Gastrocnemius medialis (tissue), 4 donors: ENCODE results near the gene DCDC1.

Source experiments
- POLR2A ChIP-seq, 2 donors: fragments of 450-650 bp; IDR thresholded peaks; one replicate each; pipeline ENCODE4 v1.6.1; 2017; ENCODE audit warnings: antibody characterized with exemption in 2 of 2, mild to moderate bottlenecking in 2 of 2, moderate library complexity in 2 of 2
- TF ChIP-seq, protein P1 (sequence below), 5 experiments: fragments of 450-650 bp in 3 of 5; fragments of 200-600 bp in 2 of 5; sonication (generic) in 2 of 5; IDR thresholded peaks in 4 of 5; conservative IDR thresholded peaks in 1 of 5; 1 replicate in 4 of 5; 2 replicates in 1 of 5; pipeline ENCODE4 v1.5.1; 2016 to 2019; ENCODE audit warnings: antibody characterized with exemption in 5 of 5, mild to moderate bottlenecking in 3 of 5, moderate library complexity in 3 of 5

DNA sequence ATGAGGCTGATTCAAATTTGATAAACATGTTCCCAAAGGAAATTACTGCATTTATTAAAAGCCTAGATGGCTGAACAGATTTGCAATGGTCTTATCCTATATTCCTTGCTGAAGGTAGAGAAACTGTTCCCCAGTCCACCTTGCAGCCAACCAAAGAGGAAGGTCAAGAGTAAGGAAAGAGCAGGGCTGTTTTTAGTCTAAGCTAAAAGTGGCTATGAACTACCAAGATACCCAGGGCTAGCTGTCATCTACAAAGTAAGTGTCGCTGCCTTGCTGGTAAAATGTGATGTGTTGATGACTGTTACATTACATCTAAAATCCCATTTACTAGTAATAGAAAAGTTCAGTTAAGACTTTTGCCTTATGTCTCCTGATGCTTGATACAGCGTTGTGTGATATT, 493.3 kb downstream of the DCDC1 start:
- TF ChIP-seq, protein P1, sequence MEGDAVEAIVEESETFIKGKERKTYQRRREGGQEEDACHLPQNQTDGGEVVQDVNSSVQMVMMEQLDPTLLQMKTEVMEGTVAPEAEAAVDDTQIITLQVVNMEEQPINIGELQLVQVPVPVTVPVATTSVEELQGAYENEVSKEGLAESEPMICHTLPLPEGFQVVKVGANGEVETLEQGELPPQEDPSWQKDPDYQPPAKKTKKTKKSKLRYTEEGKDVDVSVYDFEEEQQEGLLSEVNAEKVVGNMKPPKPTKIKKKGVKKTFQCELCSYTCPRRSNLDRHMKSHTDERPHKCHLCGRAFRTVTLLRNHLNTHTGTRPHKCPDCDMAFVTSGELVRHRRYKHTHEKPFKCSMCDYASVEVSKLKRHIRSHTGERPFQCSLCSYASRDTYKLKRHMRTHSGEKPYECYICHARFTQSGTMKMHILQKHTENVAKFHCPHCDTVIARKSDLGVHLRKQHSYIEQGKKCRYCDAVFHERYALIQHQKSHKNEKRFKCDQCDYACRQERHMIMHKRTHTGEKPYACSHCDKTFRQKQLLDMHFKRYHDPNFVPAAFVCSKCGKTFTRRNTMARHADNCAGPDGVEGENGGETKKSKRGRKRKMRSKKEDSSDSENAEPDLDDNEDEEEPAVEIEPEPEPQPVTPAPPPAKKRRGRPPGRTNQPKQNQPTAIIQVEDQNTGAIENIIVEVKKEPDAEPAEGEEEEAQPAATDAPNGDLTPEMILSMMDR (IDR thresholded peaks at IDR 0.05 in 4 of 5, conservative IDR thresholded peaks at IDR 0.05 in 1 of 5): no peak
- no peak for TF ChIP-seq POLR2A (IDR thresholded peaks at IDR 0.05)
